Measurements from ENCODE around the gene OR6K3.
"Not testable (repeated sequence)": the region's sequence is repeated elsewhere in the genome, so short reads cannot be mapped to it uniquely, and the experiment has no call there.

OR6K3 gene

GRCh38 chr1:158720620-158721019, at the start of gene OR6K3:
OR6K3 (minus strand) TSS chr1:158720720; CDS start chr1:158718115, 2,605 bp downstream.
- no peak for DNase-seq

- no peak for DNase-seq
Observed at GRCh38 chr1:158754420-158754819, 33.9 kb upstream of the OR6K3 start, which contains the start of gene OR6K6. OR6K6 (plus strand) TSS chr1:158754720; CDS start chr1:158754888, 168 bp downstream.

GRCh38 chr1:158752155-158752712, 31.7 kb upstream of the OR6K3 start:
- no peak for DNase-seq

- no peak for DNase-seq
Observed at GRCh38 chr1:158735848-158736247, 15.3 kb upstream of the OR6K3 start.

GRCh38 chr1:158732524-158732923, 12.0 kb upstream of the OR6K3 start:
- no peak for DNase-seq

- DNase-seq: no peak
Observed at GRCh38 chr1:158731707-158732106, 11.2 kb upstream of the OR6K3 start.

- DNase-seq: no peak
Observed at GRCh38 chr1:158730453-158730852, 9.9 kb upstream of the OR6K3 start.

GRCh38 chr1:158728510-158729225, 8.1 kb upstream of the OR6K3 start:
- no peak for DNase-seq

- no peak for DNase-seq
Observed at GRCh38 chr1:158724442-158724841, 3.9 kb upstream of the OR6K3 start.

- DNase-seq: no peak
Observed at GRCh38 chr1:158719664-158720063, 856 bp downstream of the OR6K3 start.

- DNase-seq: no peak
Observed at GRCh38 chr1:158717344-158717743, 3.2 kb downstream of the OR6K3 start.

GRCh38 chr1:158716335-158716734, 4.2 kb downstream of the OR6K3 start:
- no peak for DNase-seq

GRCh38 chr1:158714754-158715153, 5.8 kb downstream of the OR6K3 start:
- no peak for DNase-seq

- no peak for DNase-seq
Observed at GRCh38 chr1:158711098-158711497, 9.4 kb downstream of the OR6K3 start.

GRCh38 chr1:158706096-158706495, 14.4 kb downstream of the OR6K3 start:
- DNase-seq: no peak

GRCh38 chr1:158700552-158700951, 20.0 kb downstream of the OR6K3 start, which contains the start of gene OR6K2:
OR6K2 (minus strand) TSS chr1:158700652; CDS start chr1:158700652, 0 bp downstream.
- no peak for DNase-seq

GRCh38 chr1:158694596-158694995, 25.9 kb downstream of the OR6K3 start:
- no peak for DNase-seq

- DNase-seq: no peak
Observed at GRCh38 chr1:158692356-158692755, 28.2 kb downstream of the OR6K3 start.

GRCh38 chr1:158691907-158692306, 28.6 kb downstream of the OR6K3 start:
- DNase-seq: no peak

- DNase-seq: not testable (repeated sequence)
Observed at GRCh38 chr1:158691149-158691548, 29.4 kb downstream of the OR6K3 start.

- DNase-seq: no peak
Observed at GRCh38 chr1:158689875-158690274, 30.6 kb downstream of the OR6K3 start.

GRCh38 chr1:158689110-158689509, 31.4 kb downstream of the OR6K3 start:
- DNase-seq: no peak

GRCh38 chr1:158688343-158688742, 32.2 kb downstream of the OR6K3 start:
- not testable (repeated sequence) for DNase-seq

- no peak for DNase-seq
Observed at GRCh38 chr1:158687037-158687436, 33.5 kb downstream of the OR6K3 start.

All from amniotic stem cell (primary cell).